ENCODE measurements around the gene PAQR5. TPM values are rescaled to one million over a fixed set of nuclear protein-coding genes. Genes with fewer than 3 reads are reported as not detected.

Gene PAQR5
- polyA plus RNA-seq, 4 donors: 0.45 to 6.4 (median 1.4) TPM

- H3K36me3 ChIP-seq (ENCODE audit: control insufficient read depth in 3 of 3, insufficient read depth in 2 of 3, low read depth in 1 of 3, low read length in 3 of 3): peaks cover 0 to 18% (median 9%) of the 10 kb centered on the region in 3 donors
- H3K4me3 ChIP-seq (ENCODE audit: low read depth in 1 of 3, low read length in 3 of 3): no peak overlapping the region
- H3K27ac ChIP-seq (ENCODE audit: low read depth in 1 of 3, low read length in 2 of 3): no peak overlapping the region
- no peaks in the 10 kb centered on the region for H3K9me3 ChIP-seq (ENCODE audit: control insufficient read depth in 2 of 2, insufficient read depth in 1 of 2, low read depth in 1 of 2, low read length in 1 of 2)
- no peaks in the 10 kb centered on the region for H3K27me3 ChIP-seq (ENCODE audit: control insufficient read depth in 3 of 3, insufficient read depth in 3 of 3, low read length in 3 of 3)
- DNase-seq: no peak
- WGBS, 3 donors: 83 to 88% (median 85%) methylated on average over 13 of the region's 13 CpGs
- peaks cover 2 to 9% (median 8%) of the 10 kb centered on the region in 3 donors for H3K4me1 ChIP-seq (ENCODE audit: control insufficient read depth in 3 of 3, insufficient read depth in 2 of 3, low read depth in 1 of 3, low read length in 2 of 3)
- no peak for FAIRE-seq
Observed at GRCh38 chr15:69456208-69457166, 157.8 kb downstream of the PAQR5 start.

Other genes with a start within 250 kb of the PAQR5 start
- 10 to 100 TPM; 18.2 to 66.5 (median 30.6) TPM for gene GLCE, start 138.3 kb upstream of the PAQR5 start, polyA plus RNA-seq
- 10 to 100 TPM in 2 of 4 donors, 1 to 10 TPM in 2; 1.1 to 14.0 (median 6.7) TPM for gene KIF23, start 115.4 kb downstream of the PAQR5 start, polyA plus RNA-seq
- 1,000 to 10,000 TPM in 3 of 4 donors, 100 to 1,000 TPM in 1; 975 to 2,388 (median 1,894) TPM for gene RPLP1, start 153.9 kb downstream of the PAQR5 start, polyA plus RNA-seq